ENCODE results near the gene UGT1A6. TPM values are rescaled to one million over a fixed set of nuclear protein-coding genes. Genes with fewer than 3 reads are reported as not detected.

Gene UGT1A6
- total RNA-seq, 1 donor from 2014 or later: 2.3 TPM

- Histone ChIP-seq H3K9me3 (no peaks in the 10 kb centered on the region), H3K4me3 (no peak overlapping the region), H3K36me3 (no peaks in the 10 kb centered on the region), H3K27ac (no peak overlapping the region), H3K27me3 (ENCODE audit: low read depth) (no peaks in the 10 kb centered on the region), H3K4me1 (no peaks in the 10 kb centered on the region)
- DNase-seq (peak; percentile 21), ATAC-seq (no peak)
- intact Hi-C loops (cut with DNase I): no loop called here
- TF ChIP-seq CTCF (IDR thresholded peaks at IDR 0.05): no peak
Measured at GRCh38 chr2:233813236-233814055, 120.8 kb downstream of the UGT1A6 start.

- intact Hi-C loops (cut with DNase I): no loop called here
- TF ChIP-seq CTCF (IDR thresholded peaks at IDR 0.05): no peak
- Histone ChIP-seq H3K36me3 (no peaks in the 10 kb centered on the region), H3K27me3 (ENCODE audit: low read depth) (no peaks in the 10 kb centered on the region), H3K27ac (no peak overlapping the region), H3K9me3 (no peaks in the 10 kb centered on the region), H3K4me1 (no peaks in the 10 kb centered on the region), H3K4me3 (no peak overlapping the region)
- ATAC-seq (no peak), DNase-seq (no peak)
Measured at GRCh38 chr2:233814056-233814835, 121.6 kb downstream of the UGT1A6 start.

GRCh38 chr2:233815861-233816260 is 123.2 kb downstream of the UGT1A6 start:
- TF ChIP-seq CTCF (IDR thresholded peaks at IDR 0.05): no peak
- no peak overlapping the region for H3K27ac ChIP-seq
- H3K36me3 ChIP-seq: no peaks in the 10 kb centered on the region
- H3K9me3 ChIP-seq: no peaks in the 10 kb centered on the region
- ATAC-seq (no peak), DNase-seq (no peak)
- no peaks in the 10 kb centered on the region for H3K4me1 ChIP-seq
- H3K4me3 ChIP-seq: no peak overlapping the region
- H3K27me3 ChIP-seq (ENCODE audit: low read depth): peaks cover 4% of the 10 kb centered on the region
- intact Hi-C loops (cut with DNase I): no loop called here

- DNase-seq (no peak), ATAC-seq (no peak)
- no peak overlapping the region for H3K4me3 ChIP-seq
- TF ChIP-seq CTCF (IDR thresholded peaks at IDR 0.05): no peak
- no peaks in the 10 kb centered on the region for H3K4me1 ChIP-seq
- intact Hi-C loops (cut with DNase I): no loop called here
- H3K9me3 ChIP-seq: no peaks in the 10 kb centered on the region
- no peaks in the 10 kb centered on the region for H3K36me3 ChIP-seq
- H3K27ac ChIP-seq: no peak overlapping the region
- H3K27me3 ChIP-seq (ENCODE audit: low read depth): peaks cover 4% of the 10 kb centered on the region
Measured at GRCh38 chr2:233816334-233816733, 123.6 kb downstream of the UGT1A6 start.

- Histone ChIP-seq H3K4me3 (no peak overlapping the region), H3K9me3 (no peaks in the 10 kb centered on the region), H3K4me1 (no peaks in the 10 kb centered on the region), H3K27me3 (ENCODE audit: low read depth) (peaks cover 4% of the 10 kb centered on the region), H3K27ac (no peak overlapping the region), H3K36me3 (no peaks in the 10 kb centered on the region)
- ATAC-seq (no peak), DNase-seq (no peak)
- no peak for TF ChIP-seq CTCF (IDR thresholded peaks at IDR 0.05)
- intact Hi-C loops (cut with DNase I): no loop called here
Measured at GRCh38 chr2:233816771-233817170, 124.1 kb downstream of the UGT1A6 start.
